ENCODE data around the gene WDSUB1. TPM values are rescaled to one million over a fixed set of nuclear protein-coding genes. Genes with fewer than 3 reads are reported as not detected.
A peak's percentile ranks its signal among the peaks of the same experiment; 100 is the strongest.

The WDSUB1 gene
- total and polyA plus RNA-seq, 9 of the 15 experiments (the other 6 are each of a cell fraction or from before 2014, with no cell fraction given) = 5.2 to 13.7 (median 9.4) TPM

- DNase-seq (ENCODE audit: extremely low read depth in 1 of 4, low spot score in 3 of 4) (no peak), ATAC-seq (no peak), FAIRE-seq (no peak)
- H3K27me3 ChIP-seq (ENCODE audit: control insufficient read depth in 2 of 2, insufficient read depth in 2 of 2, low read length in 2 of 2) = no peaks in the 10 kb centered on the region
- WGBS (ENCODE audit: insufficient coverage, low coverage, missing lambda C conversion rate) = 97% methylated on average over 6 of the region's 6 CpGs
- H3K4me3 ChIP-seq = no peak overlapping the region
- no TSS peak for BruUV-seq (replicated peaks)
- CTCF ChIA-PET (ENCODE audit: low intra/inter-chr PET ratio) = interaction anchor here (0.6 kb wide), 1 partner anchor 1937 kb away, joined by 3 read pairs; no protein-coding TSS in a partner anchor
- no peaks in the 10 kb centered on the region for H4K20me1 ChIP-seq (replicated peaks; ENCODE audit: control insufficient read depth, insufficient read depth, low read length)
- H3K9me1 ChIP-seq (ENCODE audit: control insufficient read depth, insufficient read depth, low read length) = no peaks in the 10 kb centered on the region
- no peaks in the 10 kb centered on the region for H3K9me3 ChIP-seq (replicated peaks; ENCODE audit: control insufficient read depth, insufficient read depth, low read depth, low read length)
- intact Hi-C loops (cut with micrococcal nuclease) = no loop called here
- H2AFZ ChIP-seq (ENCODE audit: low read depth, low read length) = no peak overlapping the region
- H3K4me2 ChIP-seq (ENCODE audit: insufficient read depth, low read length) = no peak overlapping the region
- H3K27ac ChIP-seq (ENCODE audit: extremely low read depth, low read depth, low read length) = no peak overlapping the region
- H3K9ac ChIP-seq (ENCODE audit: insufficient read depth in 1 of 2, low read depth in 2 of 2, low read length in 2 of 2) = no peak overlapping the region
- in situ Hi-C loops (cut with MboI) = no loop called here
- H3K36me3 ChIP-seq (ENCODE audit: control insufficient read depth, insufficient read depth, low read length) = peaks cover 30% of the 10 kb centered on the region; the same call in 2 of the 3 replicates
- H3K79me2 ChIP-seq (ENCODE audit: control insufficient read depth, insufficient read depth, low read length) = peaks cover 32% of the 10 kb centered on the region
- POLR2A ChIA-PET = interaction anchor here (1.0 kb wide), 1 partner anchor 9 kb away, joined by 5 read pairs; no protein-coding TSS in a partner anchor
- H3K4me1 ChIP-seq (replicated peaks in 1 of 2; ENCODE audit: control insufficient read depth in 2 of 2, insufficient read depth in 2 of 2, low read length in 2 of 2) = peaks cover 4 to 8% of the 10 kb centered on the region in 2 experiments; a peak in 4 of 5 replicates
- TF ChIP-seq POLR2H (tag; IDR thresholded peaks at IDR 0.05; ENCODE audit: low read depth) = no peak
- no peak for TF ChIP-seq ZC3H11A (IDR thresholded peaks at IDR 0.05; ENCODE audit: low read depth, low read length)
- no peak for TF ChIP-seq TBP (optimal IDR thresholded peaks at IDR 0.05; ENCODE audit: low read depth, low read length)
- no peak for TF ChIP-seq SMARCB1 (IDR thresholded peaks at IDR 0.05; ENCODE audit: insufficient read length, low read depth)
- no peak for TF ChIP-seq ETV5 (CRISPR knock-in tag; IDR thresholded peaks at IDR 0.05; ENCODE audit: low read depth)
- TF ChIP-seq PPARD (CRISPR knock-in tag; IDR thresholded peaks at IDR 0.05) = no peak
- TF ChIP-seq, protein P1, sequence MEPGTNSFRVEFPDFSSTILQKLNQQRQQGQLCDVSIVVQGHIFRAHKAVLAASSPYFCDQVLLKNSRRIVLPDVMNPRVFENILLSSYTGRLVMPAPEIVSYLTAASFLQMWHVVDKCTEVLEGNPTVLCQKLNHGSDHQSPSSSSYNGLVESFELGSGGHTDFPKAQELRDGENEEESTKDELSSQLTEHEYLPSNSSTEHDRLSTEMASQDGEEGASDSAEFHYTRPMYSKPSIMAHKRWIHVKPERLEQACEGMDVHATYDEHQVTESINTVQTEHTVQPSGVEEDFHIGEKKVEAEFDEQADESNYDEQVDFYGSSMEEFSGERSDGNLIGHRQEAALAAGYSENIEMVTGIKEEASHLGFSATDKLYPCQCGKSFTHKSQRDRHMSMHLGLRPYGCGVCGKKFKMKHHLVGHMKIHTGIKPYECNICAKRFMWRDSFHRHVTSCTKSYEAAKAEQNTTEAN (CRISPR knock-in tag; IDR thresholded peaks at IDR 0.05) = no peak
- no peak for TF ChIP-seq PHTF2 (CRISPR knock-in tag; IDR thresholded peaks at IDR 0.05)
- TF ChIP-seq ZNF408 (CRISPR knock-in tag; IDR thresholded peaks at IDR 0.05; ENCODE audit: low read depth) = 0 out of 2 replicates have a peak, but pooled peaks have one; percentile 36
- TF ChIP-seq MED1 (CRISPR knock-in tag; IDR thresholded peaks at IDR 0.05; ENCODE audit: borderline replicate concordance) = no peak
- no peak for TF ChIP-seq SNRNP70 (optimal IDR thresholded peaks at IDR 0.05; ENCODE audit: low read depth, low read length)
- TF ChIP-seq, protein P2, sequence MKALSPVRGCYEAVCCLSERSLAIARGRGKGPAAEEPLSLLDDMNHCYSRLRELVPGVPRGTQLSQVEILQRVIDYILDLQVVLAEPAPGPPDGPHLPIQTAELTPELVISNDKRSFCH (CRISPR knock-in tag; IDR thresholded peaks at IDR 0.05) = no peak
- TF ChIP-seq, protein P2 (tag; IDR thresholded peaks at IDR 0.05) = no peak
- peak; percentile 90; the same call in 1 of the 2 replicates for TF ChIP-seq ZNF277 (CRISPR knock-in tag; IDR thresholded peaks at IDR 0.05; ENCODE audit: borderline replicate concordance)
- TF ChIP-seq ZNF140 (CRISPR knock-in tag; IDR thresholded peaks at IDR 0.05) = no peak
- TF ChIP-seq ZNF655 (CRISPR knock-in tag; IDR thresholded peaks at IDR 0.05) = no peak
- TF ChIP-seq OTX1 (CRISPR knock-in tag; IDR thresholded peaks at IDR 0.05) = no peak
- no peak for TF ChIP-seq ARID2 (IDR thresholded peaks at IDR 0.05)
- TF ChIP-seq RCOR1 (IDR thresholded peaks at IDR 0.05; ENCODE audit: borderline replicate concordance in 1 of 2, low read depth in 2 of 2, low read length in 2 of 2) = no peak
- no peak for TF ChIP-seq DNMT1 (IDR thresholded peaks at IDR 0.05)
- no peak for TF ChIP-seq ZNF707 (CRISPR knock-in tag; conservative IDR thresholded peaks at IDR 0.05)
These were observed 5.5 kb downstream of the WDSUB1 start for GRCh38 chr2:159281002-159281401.

All from K562 (cell line).